DOHH2 (cell line): ENCODE results near the gene PDE4D.

Source experiments
- CTCF ChIP-seq: fragments of 200-600 bp; sonication (generic); IDR thresholded peaks from one replicate; pipeline ENCODE4 v1.5.1; 2014; ENCODE audit warnings: antibody characterized with exemption, mild to moderate bottlenecking, low read depth, low read length; ENCODE audit not compliant: poor library complexity, severe bottlenecking
- EZH2phosphoT487 ChIP-seq: fragments of 200-600 bp; sonication (generic); IDR thresholded peaks from 2 replicates; pipeline ENCODE4 v1.6.1; 2017; ENCODE audit warnings: borderline replicate concordance, mild to moderate bottlenecking, antibody characterized with exemption, low read length, moderate library complexity, mixed read lengths

GRCh38 chr5:59001154-59001553, 892.4 kb downstream of the PDE4D start:
- TF ChIP-seq CTCF (no peak), EZH2phosphoT487 (no peak)
